Lower leg skin (tissue), 3 donors: ENCODE results near the gene CHRM5.

Experiments used
- CTCF ChIP-seq, 3 donors: fragments of 450-650 bp; IDR thresholded peaks; one replicate each; pipeline ENCODE4 v1.5.1; 2016; ENCODE audit warnings: antibody characterized with exemption in 3 of 3, mild to moderate bottlenecking in 3 of 3, moderate library complexity in 2 of 3
- POLR2A ChIP-seq, 2 donors: fragments of 450-650 bp; IDR thresholded peaks; one replicate each; pipeline ENCODE4 v1.6.1; 2016 to 2017; ENCODE audit warnings: antibody characterized with exemption in 2 of 2, mild to moderate bottlenecking in 1 of 2, moderate library complexity in 1 of 2

GRCh38 chr15:34059946-34060345 lies 91.6 kb downstream of the CHRM5 start:
- no peak for TF ChIP-seq CTCF (IDR thresholded peaks at IDR 0.05)
- no peak for TF ChIP-seq POLR2A (IDR thresholded peaks at IDR 0.05)
